Transverse colon (tissue), 3 donors: ENCODE data around the gene LYPD3.

Source experiments
- CTCF ChIP-seq, 5 experiments: fragments of 200-600 bp in 3 of 5; fragments of 450-650 bp in 2 of 5; sonication (generic) in 3 of 5; IDR thresholded peaks; 1 replicate in 2 of 5; 2 replicates in 3 of 5; pipeline ENCODE4 v1.5.1; 2016 to 2017; ENCODE audit warnings: antibody characterized with exemption in 5 of 5, inconsistent platforms in 3 of 5, mild to moderate bottlenecking in 2 of 5, moderate library complexity in 1 of 5
- POLR2A ChIP-seq: fragments of 450-650 bp; IDR thresholded peaks from one replicate; pipeline ENCODE4 v1.6.1; 2016; ENCODE audit warnings: antibody characterized with exemption, mild to moderate bottlenecking, moderate library complexity

GRCh38 chr19:43422000-43422688 lies 43.3 kb downstream of the LYPD3 start:
- TF ChIP-seq POLR2A (no peak), CTCF (IDR thresholded peaks at IDR 0.05) (no peak)
